SU-DHL-6 (cell line): ENCODE measurements around the gene IL1A.

Experiments
- H2AFZ ChIP-seq: fragments of 200-600 bp; sonication (generic); 2 replicates; pipeline ENCODE4 v1.6.1; 2014; ENCODE audit warnings: low read depth, mild to moderate bottlenecking, moderate library complexity, mixed read lengths, antibody characterized with exemption, low read length; ENCODE audit not compliant: severe bottlenecking
- H3F3A ChIP-seq: fragments of 200-600 bp; shearing (Covaris generic); 2 replicates; pipeline ENCODE4 v1.6.0; 2016; ENCODE audit warnings: antibody characterized with exemption, mild to moderate bottlenecking; ENCODE audit not compliant: insufficient read depth
- H3K27ac ChIP-seq: fragments of 200-600 bp; sonication (generic); 2 replicates; pipeline ENCODE4 v1.5.1; 2016; ENCODE audit warnings: low read depth, mild to moderate bottlenecking, low read length, moderate library complexity, mixed read lengths
- H3K27me3 ChIP-seq: fragments of 200-600 bp; sonication (generic), shearing (Covaris generic); 2 replicates; pipeline ENCODE4 v1.6.0; 2014; ENCODE audit warnings: mild to moderate bottlenecking, low read length
- H3K36me3 ChIP-seq: fragments of 200-600 bp; sonication (generic); 2 replicates; pipeline ENCODE4 v1.6.1; 2014; ENCODE audit warnings: mild to moderate bottlenecking, low read length, mixed read lengths
- H3K4me2 ChIP-seq: fragments of 300-600, 200-600 bp; shearing (Covaris generic), sonication (generic); 2 replicates; pipeline ENCODE4 v1.6.0; 2014; ENCODE audit warnings: low read length, low read depth, mild to moderate bottlenecking; ENCODE audit not compliant: poor library complexity, severe bottlenecking
- H3K4me3 ChIP-seq: fragments of 200-600 bp; sonication (generic); 2 replicates; pipeline ENCODE4 v1.5.1; 2014; ENCODE audit warnings: antibody characterized with exemption, low read length, mild to moderate bottlenecking, mixed read lengths; ENCODE audit not compliant: insufficient read depth, poor library complexity, severe bottlenecking
- H3K79me2 ChIP-seq: fragments of 200-600 bp; sonication (generic); 2 replicates; pipeline ENCODE4 v1.6.1; 2014; ENCODE audit warnings: mild to moderate bottlenecking, low read length, moderate library complexity; ENCODE audit not compliant: insufficient read depth
- H3K9ac ChIP-seq: fragments of 200-600 bp; sonication (generic); 2 replicates; pipeline ENCODE4 v1.7.0; 2014; ENCODE audit warnings: mild to moderate bottlenecking, low read length
- H3K9me2 ChIP-seq: fragments of 200-600 bp; sonication (generic); replicated peaks from 2 replicates; pipeline ENCODE4 v1.6.1; 2014; ENCODE audit warnings: low read length; ENCODE audit not compliant: insufficient read depth
- H3K9me3 ChIP-seq: fragments of 200-600 bp; sonication (generic); 2 replicates; pipeline ENCODE4 v1.6.1; 2014; ENCODE audit warnings: low read length, mixed read lengths; ENCODE audit not compliant: insufficient read depth
- H4K20me1 ChIP-seq: fragments of 200-600 bp; sonication (generic); 2 replicates; pipeline ENCODE4 v1.6.1; 2014; ENCODE audit warnings: low read depth, mild to moderate bottlenecking, antibody characterized with exemption, low read length, moderate library complexity, mixed read lengths
- CTCF ChIP-seq: fragments of 200-600 bp; sonication (generic); IDR thresholded peaks from one replicate; pipeline ENCODE4 v1.5.1; 2017; ENCODE audit warnings: antibody characterized with exemption, mild to moderate bottlenecking, low read length, moderate library complexity; ENCODE audit not compliant: insufficient read depth, poor library complexity, severe bottlenecking
- EZH2phosphoT487 ChIP-seq: fragments of 200-600 bp; sonication (generic), shearing (Covaris generic); conservative IDR thresholded peaks from 2 replicates; pipeline ENCODE4 v1.6.1; 2018; ENCODE audit warnings: mild to moderate bottlenecking, antibody characterized with exemption, low read length, moderate library complexity, mixed read lengths

Gene IL1A

GRCh38 chr2:112795774-112796173 lies 11.5 kb upstream of the IL1A start:
- no peak overlapping the region for H3K9ac ChIP-seq
- no peak overlapping the region for H3K4me3 ChIP-seq
- TF ChIP-seq CTCF, result no peak
- no peak for TF ChIP-seq EZH2phosphoT487
- H3K36me3 ChIP-seq, result no peaks in the 10 kb centered on the region
- no peaks in the 10 kb centered on the region for H4K20me1 ChIP-seq
- H3F3A ChIP-seq, result no peaks in the 10 kb centered on the region
- no peaks in the 10 kb centered on the region for H3K9me3 ChIP-seq
- H3K4me2 ChIP-seq, result no peak overlapping the region
- no peaks in the 10 kb centered on the region for H3K27me3 ChIP-seq
- H3K79me2 ChIP-seq, result no peaks in the 10 kb centered on the region
- H3K27ac ChIP-seq, result no peak overlapping the region
- no peak overlapping the region for H2AFZ ChIP-seq
- no peaks in the 10 kb centered on the region; the same call in 1 of the 2 replicates for H3K9me2 ChIP-seq

GRCh38 chr2:112794841-112795240 lies 10.5 kb upstream of the IL1A start:
- Histone ChIP-seq H3K9me2 (no peaks in the 10 kb centered on the region; the same call in 1 of the 2 replicates), H3K9me3 (no peaks in the 10 kb centered on the region), H3K36me3 (no peaks in the 10 kb centered on the region), H3K79me2 (no peaks in the 10 kb centered on the region), H3K4me2 (no peak overlapping the region), H3K27me3 (no peaks in the 10 kb centered on the region), H3F3A (no peaks in the 10 kb centered on the region), H4K20me1 (no peaks in the 10 kb centered on the region), H2AFZ (no peak overlapping the region), H3K9ac (no peak overlapping the region), H3K27ac (no peak overlapping the region), H3K4me3 (no peak overlapping the region)
- no peak for TF ChIP-seq EZH2phosphoT487
- no peak for TF ChIP-seq CTCF

- no peaks in the 10 kb centered on the region for H3K79me2 ChIP-seq
- peak overlapping the region; percentile 9 for H2AFZ ChIP-seq
- H3K27me3 ChIP-seq, result no peaks in the 10 kb centered on the region
- no peaks in the 10 kb centered on the region; the same call in 1 of the 2 replicates for H3K9me2 ChIP-seq
- H4K20me1 ChIP-seq, result no peaks in the 10 kb centered on the region
- H3K9me3 ChIP-seq, result no peaks in the 10 kb centered on the region
- H3K36me3 ChIP-seq, result no peaks in the 10 kb centered on the region
- peak overlapping the region; percentile 34 for H3K4me2 ChIP-seq
- no peak overlapping the region for H3K9ac ChIP-seq
- H3K4me3 ChIP-seq, result no peak overlapping the region
- H3K27ac ChIP-seq, result no peak overlapping the region
- TF ChIP-seq EZH2phosphoT487 (no peak), CTCF (no peak)
- no peaks in the 10 kb centered on the region for H3F3A ChIP-seq
Observed at GRCh38 chr2:112794131-112794733, 9.9 kb upstream of the IL1A start.
